ENCODE results near the gene LACC1.

GRCh38 chr13:43835701-43836100, 44.0 kb upstream of the LACC1 start:
- TF ChIP-seq POLR2A (IDR thresholded peaks at IDR 0.05; ENCODE audit: extremely low read depth, insufficient read length), result no peak
- TF ChIP-seq, protein P1, sequence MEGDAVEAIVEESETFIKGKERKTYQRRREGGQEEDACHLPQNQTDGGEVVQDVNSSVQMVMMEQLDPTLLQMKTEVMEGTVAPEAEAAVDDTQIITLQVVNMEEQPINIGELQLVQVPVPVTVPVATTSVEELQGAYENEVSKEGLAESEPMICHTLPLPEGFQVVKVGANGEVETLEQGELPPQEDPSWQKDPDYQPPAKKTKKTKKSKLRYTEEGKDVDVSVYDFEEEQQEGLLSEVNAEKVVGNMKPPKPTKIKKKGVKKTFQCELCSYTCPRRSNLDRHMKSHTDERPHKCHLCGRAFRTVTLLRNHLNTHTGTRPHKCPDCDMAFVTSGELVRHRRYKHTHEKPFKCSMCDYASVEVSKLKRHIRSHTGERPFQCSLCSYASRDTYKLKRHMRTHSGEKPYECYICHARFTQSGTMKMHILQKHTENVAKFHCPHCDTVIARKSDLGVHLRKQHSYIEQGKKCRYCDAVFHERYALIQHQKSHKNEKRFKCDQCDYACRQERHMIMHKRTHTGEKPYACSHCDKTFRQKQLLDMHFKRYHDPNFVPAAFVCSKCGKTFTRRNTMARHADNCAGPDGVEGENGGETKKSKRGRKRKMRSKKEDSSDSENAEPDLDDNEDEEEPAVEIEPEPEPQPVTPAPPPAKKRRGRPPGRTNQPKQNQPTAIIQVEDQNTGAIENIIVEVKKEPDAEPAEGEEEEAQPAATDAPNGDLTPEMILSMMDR (IDR thresholded peaks at IDR 0.05; ENCODE audit: low read depth, low read length), result no peak
- no peak for TF ChIP-seq MYC (IDR thresholded peaks at IDR 0.05; ENCODE audit: low read depth, low read length)

Measured in NB4 (cell line).